Loucy (cell line): ENCODE results near the gene HOXB4.
A peak's percentile ranks its signal among the peaks of the same experiment; 100 is the strongest.

Experiments used
- H2AFZ ChIP-seq: fragments of 200-600 bp; sonication (generic); 2 replicates; pipeline ENCODE4 v1.6.0; 2016; ENCODE audit warnings: antibody characterized with exemption, mild to moderate bottlenecking, low read length, moderate library complexity
- H3F3A ChIP-seq: fragments of 200-600 bp; 2 replicates; pipeline ENCODE4 v1.6.0; 2016; ENCODE audit warnings: antibody characterized with exemption, low read depth, mild to moderate bottlenecking
- H3K27me3 ChIP-seq: fragments of 200-600 bp; sonication (generic); 2 replicates; pipeline ENCODE4 v1.6.1; 2014; ENCODE audit warnings: low read length, mild to moderate bottlenecking; ENCODE audit not compliant: insufficient read depth, poor library complexity, severe bottlenecking
- H3K36me3 ChIP-seq: fragments of 200-600 bp; sonication (generic); 2 replicates; pipeline ENCODE4 v1.6.1; 2016; ENCODE audit warnings: low read length; ENCODE audit not compliant: insufficient read depth
- H3K4me1 ChIP-seq: fragments of 200-600 bp; sonication (generic); 2 replicates; pipeline ENCODE4 v1.5.1; 2014; ENCODE audit warnings: low read length, mild to moderate bottlenecking; ENCODE audit not compliant: insufficient read depth, poor library complexity, severe bottlenecking
- H3K4me2 ChIP-seq: fragments of 200-600 bp; sonication (generic); 2 replicates; pipeline ENCODE4 v1.6.0; 2014; ENCODE audit warnings: antibody characterized with exemption, low read length, low read depth, mild to moderate bottlenecking; ENCODE audit not compliant: poor library complexity, severe bottlenecking
- H3K4me3 ChIP-seq: fragments of 200-600 bp; sonication (generic); 2 replicates; pipeline ENCODE4 v1.5.1; 2014; ENCODE audit warnings: low read length, mild to moderate bottlenecking, mixed read lengths; ENCODE audit not compliant: poor library complexity, severe bottlenecking
- H3K79me2 ChIP-seq: fragments of 200-600 bp; sonication (generic); 2 replicates; pipeline ENCODE4 v1.6.1; 2014; ENCODE audit warnings: low read length; ENCODE audit not compliant: insufficient read depth
- H3K9ac ChIP-seq: fragments of 200-600 bp; sonication (generic); 2 replicates; pipeline ENCODE4 v1.6.0; 2014; ENCODE audit warnings: mild to moderate bottlenecking, low read depth, low read length, moderate library complexity; ENCODE audit not compliant: poor library complexity, severe bottlenecking
- H3K9me2 ChIP-seq: fragments of 200-600 bp; sonication (generic); replicated peaks from 2 replicates; pipeline ENCODE4 v1.6.1; 2016; ENCODE audit warnings: low read depth, low read length, mixed read lengths
- H3K9me3 ChIP-seq: fragments of 200-600 bp; sonication (generic); 2 replicates; pipeline ENCODE4 v1.6.1; 2014; ENCODE audit warnings: mild to moderate bottlenecking, antibody characterized with exemption, low read length, low read depth; ENCODE audit not compliant: insufficient read depth
- H4K20me1 ChIP-seq: fragments of 200-600 bp; sonication (generic); 2 replicates; pipeline ENCODE4 v1.6.0; 2014; ENCODE audit warnings: antibody characterized with exemption, low read length, mild to moderate bottlenecking; ENCODE audit not compliant: insufficient read depth, poor library complexity, severe bottlenecking
- CTCF ChIP-seq: fragments of 200-600 bp; sonication (generic); conservative IDR thresholded peaks from 2 replicates; pipeline ENCODE4 v1.5.1; 2014; ENCODE audit warnings: mild to moderate bottlenecking, antibody characterized with exemption, low read length
- EZH2phosphoT487 ChIP-seq: fragments of 200-600 bp; IDR thresholded peaks from 2 replicates; pipeline ENCODE4 v1.6.1; 2018; ENCODE audit warnings: antibody characterized with exemption, mild to moderate bottlenecking, moderate library complexity, borderline replicate concordance

Gene HOXB4

DNA sequence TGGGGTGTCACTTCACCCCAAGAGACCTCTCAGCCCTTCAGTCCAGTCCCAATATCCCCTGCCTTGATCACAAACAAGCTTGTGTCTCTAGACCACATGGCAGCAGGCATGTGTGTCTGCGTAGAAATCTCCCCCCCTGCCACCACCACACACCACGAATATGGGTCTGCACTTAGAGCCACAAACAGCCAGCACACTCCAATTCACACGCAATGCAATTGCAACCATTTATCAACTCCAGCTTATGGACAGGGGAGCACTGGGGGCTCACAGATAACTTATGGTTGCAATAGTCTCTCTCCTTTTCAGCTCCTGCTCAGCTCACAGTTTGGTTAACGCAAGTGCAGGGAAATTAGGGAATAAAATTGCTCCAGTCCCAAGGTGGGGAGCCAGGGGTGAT, 45.4 kb upstream of the HOXB4 start:
- peaks cover 8% of the 10 kb centered on the region; the same call in 1 of the 2 replicates for H3K36me3 ChIP-seq
- peaks cover 24% of the 10 kb centered on the region for H4K20me1 ChIP-seq
- H2AFZ ChIP-seq: no peak overlapping the region
- peaks cover 39% of the 10 kb centered on the region for H3K27me3 ChIP-seq
- peak overlapping the region; percentile 98 for H3K4me2 ChIP-seq
- H3K9me2 ChIP-seq: no peaks in the 10 kb centered on the region
- H3K9me3 ChIP-seq: no peaks in the 10 kb centered on the region
- H3K79me2 ChIP-seq: peaks cover 96% of the 10 kb centered on the region
- peak overlapping the region; percentile 89 for H3K4me3 ChIP-seq
- H3K4me1 ChIP-seq: peaks cover 58% of the 10 kb centered on the region
- peak overlapping the region; percentile 100 for H3K9ac ChIP-seq
- TF ChIP-seq EZH2phosphoT487 (no peak), CTCF (no peak)
- H3F3A ChIP-seq: 0 out of 2 replicates have a peak, but pooled peaks cover 4% of the 10 kb centered on the region

DNA sequence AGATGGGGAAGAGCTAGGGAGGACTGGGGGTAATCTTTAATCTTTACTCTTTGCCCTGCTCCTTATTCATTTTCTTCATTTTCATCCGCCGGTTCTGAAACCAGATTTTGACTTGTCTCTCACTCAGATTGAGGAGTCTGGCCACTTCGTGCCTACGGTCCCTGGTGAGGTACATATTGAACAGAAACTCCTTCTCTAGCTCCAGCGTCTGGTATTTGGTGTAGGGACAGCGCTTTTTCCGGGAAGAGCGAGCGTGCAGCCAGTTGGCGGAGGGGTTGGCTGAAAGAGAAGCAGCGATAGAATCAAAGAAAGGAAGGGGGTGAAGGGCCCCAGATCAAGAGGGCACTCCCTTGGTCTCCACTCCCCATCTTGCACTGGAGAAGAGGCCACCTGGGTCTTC, 44.7 kb upstream of the HOXB4 start:
- Histone ChIP-seq H3K9ac (peak overlapping the region; percentile 100), H3K79me2 (peaks cover 96% of the 10 kb centered on the region), H3K36me3 (peaks cover 8% of the 10 kb centered on the region; the same call in 1 of the 2 replicates), H4K20me1 (peaks cover 24% of the 10 kb centered on the region), H3K4me1 (peaks cover 52% of the 10 kb centered on the region), H3K4me3 (peak overlapping the region; percentile 89), H3K9me3 (no peaks in the 10 kb centered on the region), H3F3A (0 out of 2 replicates have a peak, but pooled peaks cover 4% of the 10 kb centered on the region), H3K9me2 (no peaks in the 10 kb centered on the region), H3K4me2 (peak overlapping the region; percentile 98), H2AFZ (no peak overlapping the region), H3K27me3 (peaks cover 39% of the 10 kb centered on the region)
- no peak for TF ChIP-seq CTCF
- no peak for TF ChIP-seq EZH2phosphoT487

DNA sequence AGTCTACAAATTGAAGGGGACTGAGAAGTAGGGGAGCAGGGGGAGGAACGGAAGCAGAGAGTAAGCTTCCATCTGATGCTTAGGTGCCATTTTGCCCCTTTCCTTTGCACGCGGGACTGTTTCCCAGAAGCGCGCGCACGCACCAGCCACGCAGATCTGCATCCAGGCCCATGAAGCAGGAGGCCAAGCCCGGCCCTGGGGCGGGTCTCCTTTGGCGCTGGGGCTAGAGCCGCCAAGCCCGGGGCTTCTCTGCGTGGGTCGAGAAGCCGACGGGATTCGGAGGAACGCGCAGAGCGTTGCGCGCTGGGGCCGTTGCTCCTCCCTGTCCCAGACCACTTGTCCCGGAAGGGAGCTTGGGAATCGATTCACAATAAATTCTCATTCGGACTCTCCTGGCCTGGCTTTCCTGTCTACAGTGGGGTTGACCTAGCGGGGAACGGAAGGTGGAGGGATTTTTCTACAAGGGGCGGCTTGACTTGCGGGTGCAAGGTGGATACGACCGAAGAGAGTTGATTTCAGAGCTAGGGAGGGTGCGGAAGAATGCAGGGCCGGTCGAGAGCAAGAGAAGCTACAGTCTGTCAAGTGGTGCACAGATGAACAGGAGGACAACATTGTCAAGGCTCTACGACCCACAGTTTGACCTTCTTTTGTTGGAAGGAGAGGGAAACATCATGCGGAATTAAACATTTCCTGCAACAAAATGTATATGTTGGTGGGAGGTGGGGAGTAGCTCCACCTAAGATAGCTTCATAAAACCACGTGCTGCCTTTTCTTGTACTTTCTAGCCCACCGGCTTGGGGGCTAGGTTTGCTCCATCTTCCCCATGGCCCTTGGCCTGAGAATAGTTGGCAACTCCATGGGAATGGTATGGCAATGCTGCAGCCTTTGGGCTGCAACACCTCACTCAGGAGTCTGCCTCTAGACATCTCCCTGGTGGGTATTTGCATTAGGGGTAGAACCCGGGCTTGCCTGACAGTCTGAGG, 43.6 kb upstream of the HOXB4 start:
- H3K9me3 ChIP-seq: no peaks in the 10 kb centered on the region
- H2AFZ ChIP-seq: no peak overlapping the region
- H3K27me3 ChIP-seq: peaks cover 39% of the 10 kb centered on the region
- H3K9me2 ChIP-seq: no peaks in the 10 kb centered on the region
- H3K79me2 ChIP-seq: peaks cover 96% of the 10 kb centered on the region
- H3K4me2 ChIP-seq: peak overlapping the region; percentile 98
- TF ChIP-seq CTCF: no peak
- no peak for TF ChIP-seq EZH2phosphoT487
- peaks cover 24% of the 10 kb centered on the region for H4K20me1 ChIP-seq
- H3K9ac ChIP-seq: peak overlapping the region; percentile 100
- H3F3A ChIP-seq: 0 out of 2 replicates have a peak, but pooled peaks cover 4% of the 10 kb centered on the region
- peak overlapping the region; percentile 89 for H3K4me3 ChIP-seq
- H3K36me3 ChIP-seq: peaks cover 8% of the 10 kb centered on the region; the same call in 1 of the 2 replicates
- H3K4me1 ChIP-seq: peaks cover 47% of the 10 kb centered on the region
